ENCODE measurements around the gene HECW1. TPM values are rescaled to one million over a fixed set of nuclear protein-coding genes. Genes with fewer than 3 reads are reported as not detected.

HECW1 gene
- total RNA-seq, 1 experiment from 2014 or later, result 0.77 TPM

GRCh38 chr7:43232366-43232765 lies 119.9 kb downstream of the HECW1 start:
- POLR2A ChIA-PET, result no interaction called here
- Histone ChIP-seq H3K27me3 (ENCODE audit: control insufficient read depth, insufficient read depth, low read length) (peaks cover 10% of the 10 kb centered on the region; the same call in 1 of the 2 replicates), H3K9me3 (ENCODE audit: control insufficient read depth, insufficient read depth, low read depth, low read length) (no peaks in the 10 kb centered on the region), H3K36me3 (ENCODE audit: control insufficient read depth, insufficient read depth, low read length) (no peaks in the 10 kb centered on the region), H3K27ac (ENCODE audit: low read length) (no peak overlapping the region), H3K4me3 (ENCODE audit: low read depth in 2 of 2, low read length in 2 of 2) (no peak overlapping the region), H3K4me1 (ENCODE audit: control insufficient read depth, insufficient read depth, low read length) (no peaks in the 10 kb centered on the region)
- in situ Hi-C loops (cut with HindIII; ENCODE audit: low pct_unique_long_range_greater_than_20kb, low sequenced_read_pairs) (no loop called here), intact Hi-C loops (cut with micrococcal nuclease; ENCODE audit: unreplicated experiment) (no loop called here)
- ATAC-seq (no peak), DNase-seq (ENCODE audit: low read depth, low spot score) (no peak)
- TF ChIP-seq REST (IDR thresholded peaks at IDR 0.05; ENCODE audit: insufficient read depth in 1 of 2, low read depth in 2 of 2, low read length in 1 of 2), result no peak
- no peak for TF ChIP-seq TCF7L2 (IDR thresholded peaks at IDR 0.05; ENCODE audit: low read depth, low read length)
- BruUV-seq (replicated peaks), result no TSS peak
- CTCF ChIA-PET, result interaction anchor here (0.6 kb wide), 1 partner anchor 186 kb away, joined by 4 read pairs; no protein-coding TSS in a partner anchor

- H3K9me3 ChIP-seq (ENCODE audit: control insufficient read depth, insufficient read depth, low read depth, low read length), result no peaks in the 10 kb centered on the region
- no peak for TF ChIP-seq TCF7L2 (IDR thresholded peaks at IDR 0.05; ENCODE audit: low read depth, low read length)
- TF ChIP-seq SIN3A (IDR thresholded peaks at IDR 0.05; ENCODE audit: borderline replicate concordance, insufficient read depth, low read depth, low read length), result no peak
- TF ChIP-seq CTCF (IDR thresholded peaks at IDR 0.05), result no peak
- TF ChIP-seq POLR2AphosphoS5 (IDR thresholded peaks at IDR 0.05; ENCODE audit: low read depth, low read length), result no peak
- no peak for TF ChIP-seq REST (IDR thresholded peaks at IDR 0.05; ENCODE audit: insufficient read depth in 1 of 2, low read depth in 2 of 2, low read length in 1 of 2)
- in situ Hi-C loops (cut with HindIII; ENCODE audit: low pct_unique_long_range_greater_than_20kb, low sequenced_read_pairs), result no loop called here
- no peaks in the 10 kb centered on the region for H3K36me3 ChIP-seq (ENCODE audit: control insufficient read depth, insufficient read depth, low read length)
- no peak overlapping the region for H3K4me3 ChIP-seq (ENCODE audit: low read depth in 2 of 2, low read length in 2 of 2)
- no peaks in the 10 kb centered on the region for H3K4me1 ChIP-seq (ENCODE audit: control insufficient read depth, insufficient read depth, low read length)
- ChIA-PET CTCF (no interaction called here), POLR2A (no interaction called here)
- ATAC-seq, result no peak
- no peak for DNase-seq (ENCODE audit: low read depth, low spot score)
- intact Hi-C loops (cut with micrococcal nuclease; ENCODE audit: unreplicated experiment), result no loop called here
- BruUV-seq (replicated peaks), result no TSS peak
- peaks cover 14% of the 10 kb centered on the region; the same call in 1 of the 2 replicates for H3K27me3 ChIP-seq (ENCODE audit: control insufficient read depth, insufficient read depth, low read length)
- no peak overlapping the region for H3K27ac ChIP-seq (ENCODE audit: low read length)
These were observed 121.6 kb downstream of the HECW1 start for GRCh38 chr7:43234073-43234472.
